Measurements from ENCODE around the gene MEP1B. TPM values are rescaled to one million over a fixed set of nuclear protein-coding genes. Genes with fewer than 3 reads are reported as not detected.

MEP1B gene
- total RNA-seq, 2 donors from 2014 or later, result not detected

DNA sequence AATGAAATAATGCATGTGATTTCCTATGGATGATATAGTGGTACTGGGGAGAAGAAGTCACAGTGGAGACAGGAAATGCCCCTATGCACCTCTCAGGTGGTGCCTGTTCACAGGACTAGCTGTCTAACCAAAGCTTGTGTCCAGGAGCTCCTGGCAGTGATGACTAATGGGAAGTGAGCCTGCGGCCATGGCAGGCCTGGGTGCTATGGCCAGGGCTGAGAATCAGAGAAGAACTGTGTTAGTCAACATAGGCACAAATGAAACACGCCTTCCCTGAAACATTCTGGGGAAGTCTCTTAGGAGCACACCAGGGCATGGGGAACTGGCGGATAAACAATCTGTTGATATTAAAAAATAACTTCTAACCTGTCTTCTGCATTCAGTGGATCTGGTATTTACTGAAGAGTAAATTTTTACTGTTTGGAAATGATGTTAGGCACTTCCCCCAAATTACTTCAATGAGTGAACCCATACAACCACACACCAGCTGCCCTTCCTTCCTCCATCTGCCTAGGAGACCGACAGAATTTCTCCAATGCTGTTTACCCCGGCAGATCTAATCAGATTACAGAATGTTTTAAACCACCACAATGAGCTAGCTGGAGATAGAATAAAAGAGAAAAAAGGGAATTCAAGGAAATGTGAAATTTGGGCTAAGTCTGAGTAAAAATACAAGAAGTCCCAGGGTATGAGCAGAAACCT is 67.4 kb downstream of the MEP1B start:
- no peak overlapping the region for H3K27ac ChIP-seq
- 66 to 88% methylated on average over 5 of the region's 5 CpGs for WGBS, 2 donors
- H3K36me3 ChIP-seq (replicated peaks in 1 of 2; ENCODE audit: insufficient read depth in 1 of 2, low read depth in 2 of 2), result no peaks in the 10 kb centered on the region
- no peak overlapping the region for H3K4me3 ChIP-seq
- intact Hi-C loops (cut with DNase I), result no loop called here
- no peaks in the 10 kb centered on the region for H3K9me3 ChIP-seq
- no peak for DNase-seq
- H3K27me3 ChIP-seq, result no peaks in the 10 kb centered on the region
- ATAC-seq, result no peak
- no peak for TF ChIP-seq POLR2A (IDR thresholded peaks at IDR 0.05)
- TF ChIP-seq, protein P1, sequence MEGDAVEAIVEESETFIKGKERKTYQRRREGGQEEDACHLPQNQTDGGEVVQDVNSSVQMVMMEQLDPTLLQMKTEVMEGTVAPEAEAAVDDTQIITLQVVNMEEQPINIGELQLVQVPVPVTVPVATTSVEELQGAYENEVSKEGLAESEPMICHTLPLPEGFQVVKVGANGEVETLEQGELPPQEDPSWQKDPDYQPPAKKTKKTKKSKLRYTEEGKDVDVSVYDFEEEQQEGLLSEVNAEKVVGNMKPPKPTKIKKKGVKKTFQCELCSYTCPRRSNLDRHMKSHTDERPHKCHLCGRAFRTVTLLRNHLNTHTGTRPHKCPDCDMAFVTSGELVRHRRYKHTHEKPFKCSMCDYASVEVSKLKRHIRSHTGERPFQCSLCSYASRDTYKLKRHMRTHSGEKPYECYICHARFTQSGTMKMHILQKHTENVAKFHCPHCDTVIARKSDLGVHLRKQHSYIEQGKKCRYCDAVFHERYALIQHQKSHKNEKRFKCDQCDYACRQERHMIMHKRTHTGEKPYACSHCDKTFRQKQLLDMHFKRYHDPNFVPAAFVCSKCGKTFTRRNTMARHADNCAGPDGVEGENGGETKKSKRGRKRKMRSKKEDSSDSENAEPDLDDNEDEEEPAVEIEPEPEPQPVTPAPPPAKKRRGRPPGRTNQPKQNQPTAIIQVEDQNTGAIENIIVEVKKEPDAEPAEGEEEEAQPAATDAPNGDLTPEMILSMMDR (IDR thresholded peaks at IDR 0.05), result no peak
- H3K4me1 ChIP-seq, result no peaks in the 10 kb centered on the region

DNA sequence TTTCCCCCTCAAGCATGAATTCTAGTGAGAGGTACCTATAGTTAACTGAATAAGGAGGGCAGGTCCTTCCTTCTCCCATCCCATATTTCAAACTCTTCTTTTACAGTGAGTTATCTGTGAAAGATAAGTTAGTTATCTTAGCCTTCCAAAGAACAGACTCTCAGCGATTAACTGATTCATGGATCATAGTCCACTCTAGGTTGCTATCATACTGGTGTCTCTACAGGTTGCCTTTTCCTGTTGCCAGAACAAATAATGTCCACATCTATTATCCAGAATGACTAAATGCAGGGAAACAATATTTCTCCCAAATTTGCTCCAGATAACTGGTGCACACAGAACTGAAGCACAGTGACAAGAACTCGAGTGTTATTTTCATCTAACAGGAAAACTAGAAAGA is 68.3 kb downstream of the MEP1B start:
- TF ChIP-seq, protein P1 (IDR thresholded peaks at IDR 0.05), result no peak
- no peak for TF ChIP-seq POLR2A (IDR thresholded peaks at IDR 0.05)
- Histone ChIP-seq H3K9me3 (no peaks in the 10 kb centered on the region), H3K27me3 (no peaks in the 10 kb centered on the region), H3K4me1 (no peaks in the 10 kb centered on the region), H3K36me3 (replicated peaks in 1 of 2; ENCODE audit: insufficient read depth in 1 of 2, low read depth in 2 of 2) (no peaks in the 10 kb centered on the region), H3K4me3 (no peak overlapping the region), H3K27ac (no peak overlapping the region)
- 46 to 55% methylated on average over 2 of the region's 2 CpGs for WGBS, 2 donors
- intact Hi-C loops (cut with DNase I), result no loop called here
- ATAC-seq (no peak), DNase-seq (no peak)

DNA sequence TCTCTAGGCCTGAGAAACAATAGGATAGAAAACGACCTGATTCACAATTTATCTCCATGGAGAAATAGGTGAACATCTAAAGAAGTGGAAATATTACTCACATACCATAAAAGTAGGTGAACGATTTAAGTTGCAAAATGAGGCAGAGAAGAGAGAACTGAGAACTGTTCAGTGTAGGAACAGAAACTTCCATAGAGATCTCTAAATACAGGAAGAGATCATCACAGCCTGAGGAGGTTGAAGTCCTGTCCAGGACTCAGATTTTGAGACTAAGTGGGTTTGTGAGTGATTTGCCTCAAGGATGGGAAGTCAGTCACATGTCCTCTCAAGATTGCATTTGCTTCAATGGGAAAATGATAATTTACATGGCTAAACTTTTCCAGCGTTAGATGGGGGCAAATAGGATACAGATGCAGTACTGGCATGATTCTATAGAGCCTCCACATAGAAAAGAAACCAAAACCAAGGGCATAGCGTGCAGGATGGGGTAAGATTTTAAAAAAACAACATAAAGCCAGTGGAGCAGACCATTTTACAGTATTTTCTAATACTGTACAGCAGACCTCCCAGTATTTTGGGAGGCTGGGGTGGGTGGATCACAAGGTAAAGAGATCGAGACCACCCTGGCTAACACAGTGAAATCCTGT is 68.8 kb downstream of the MEP1B start:
- DNase-seq, result no peak
- Histone ChIP-seq H3K36me3 (replicated peaks in 1 of 2; ENCODE audit: insufficient read depth in 1 of 2, low read depth in 2 of 2) (no peaks in the 10 kb centered on the region), H3K27ac (no peak overlapping the region), H3K9me3 (no peaks in the 10 kb centered on the region), H3K27me3 (no peaks in the 10 kb centered on the region), H3K4me1 (no peaks in the 10 kb centered on the region), H3K4me3 (no peak overlapping the region)
- intact Hi-C loops (cut with DNase I), result no loop called here
- WGBS, 2 donors, result 66 to 74% methylated on average over 5 of the region's 5 CpGs
- no peak for ATAC-seq
- TF ChIP-seq, protein P1 (IDR thresholded peaks at IDR 0.05), result no peak
- TF ChIP-seq POLR2A (IDR thresholded peaks at IDR 0.05), result no peak

DNA sequence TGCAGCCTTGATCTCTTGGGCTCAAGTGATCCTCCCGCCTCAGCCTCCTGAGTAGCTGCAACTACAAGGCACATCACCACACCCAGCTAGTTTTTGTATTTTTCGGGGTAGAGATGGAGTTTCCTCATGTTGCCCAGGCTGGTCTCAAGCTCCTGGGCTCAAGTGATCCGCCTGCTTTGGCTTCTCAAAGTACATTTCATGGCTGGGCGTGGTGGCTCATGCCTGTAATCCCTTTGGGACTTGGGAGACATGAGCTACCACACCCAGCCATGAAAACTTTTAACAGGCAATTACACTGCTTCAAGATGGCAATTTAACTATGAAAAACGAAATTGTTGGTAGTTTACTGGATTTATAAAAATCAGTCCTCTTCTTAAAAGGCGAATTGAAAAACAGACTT is 69.7 kb downstream of the MEP1B start:
- Histone ChIP-seq H3K9me3 (no peaks in the 10 kb centered on the region), H3K36me3 (replicated peaks in 1 of 2; ENCODE audit: insufficient read depth in 1 of 2, low read depth in 2 of 2) (no peaks in the 10 kb centered on the region), H3K4me1 (no peaks in the 10 kb centered on the region), H3K27me3 (no peaks in the 10 kb centered on the region), H3K4me3 (no peak overlapping the region), H3K27ac (no peak overlapping the region)
- intact Hi-C loops (cut with DNase I), result no loop called here
- 84 to 90% methylated on average over 6 of the region's 6 CpGs for WGBS, 2 donors
- no peak for TF ChIP-seq POLR2A (IDR thresholded peaks at IDR 0.05)
- TF ChIP-seq, protein P1 (IDR thresholded peaks at IDR 0.05), result no peak
- DNase-seq, result no peak
- no peak for ATAC-seq

DNA sequence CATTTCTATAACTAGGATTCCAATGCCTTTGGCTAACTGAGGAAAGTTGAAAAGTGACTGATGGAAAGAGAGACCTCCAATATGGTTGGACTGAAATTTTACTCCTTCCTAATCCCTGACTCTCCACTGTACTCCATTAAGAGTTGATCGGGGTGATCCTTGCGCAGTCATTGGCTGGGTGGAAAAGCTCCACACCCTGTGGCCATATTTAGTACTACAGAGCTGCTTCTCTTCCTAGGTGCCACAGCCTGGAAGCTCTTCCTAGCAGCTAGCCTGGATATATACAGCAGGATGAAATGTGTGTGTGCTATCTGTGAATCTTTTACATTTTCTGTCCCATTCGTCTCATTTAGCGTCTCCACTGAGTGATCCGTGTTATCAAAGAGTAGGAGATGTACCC is 71.2 kb downstream of the MEP1B start:
- no peak overlapping the region for H3K27ac ChIP-seq
- H3K36me3 ChIP-seq (replicated peaks in 1 of 2; ENCODE audit: insufficient read depth in 1 of 2, low read depth in 2 of 2), result no peaks in the 10 kb centered on the region
- TF ChIP-seq, protein P1 (IDR thresholded peaks at IDR 0.05), result no peak
- TF ChIP-seq POLR2A (IDR thresholded peaks at IDR 0.05), result no peak
- WGBS, 2 donors, result 93 to 96% methylated on average over 5 of the region's 5 CpGs
- DNase-seq (no peak), ATAC-seq (no peak)
- H3K4me1 ChIP-seq, result no peaks in the 10 kb centered on the region
- no peak overlapping the region for H3K4me3 ChIP-seq
- no peaks in the 10 kb centered on the region for H3K27me3 ChIP-seq
- intact Hi-C loops (cut with DNase I), result no loop called here
- H3K9me3 ChIP-seq, result no peaks in the 10 kb centered on the region
